ENCODE measurements around the gene ACTL7A.
"Not testable (repeated sequence)": the region's sequence is repeated elsewhere in the genome, so short reads cannot be mapped to it uniquely, and the experiment has no call there.

ACTL7A gene

GRCh38 chr9:108844856-108845255 lies 17.2 kb upstream of the ACTL7A start:
- Histone ChIP-seq H2AFZ (ENCODE audit: low read depth, low read length) (no peak overlapping the region), H3K27me3 (ENCODE audit: insufficient read depth, low read length, poor library complexity) (peaks cover 4% of the 10 kb centered on the region), H3K79me2 (ENCODE audit: insufficient read depth, low read length) (no peaks in the 10 kb centered on the region), H3K4me2 (ENCODE audit: insufficient read depth, low read length) (no peak overlapping the region), H3K27ac (ENCODE audit: low read length) (no peak overlapping the region), H3K9me3 (ENCODE audit: insufficient read depth, low read length, severe bottlenecking) (no peaks in the 10 kb centered on the region), H3K4me1 (ENCODE audit: insufficient read depth, low read length) (no peaks in the 10 kb centered on the region), H3K9ac (ENCODE audit: low read depth, low read length) (no peak overlapping the region), H3K36me3 (ENCODE audit: insufficient read depth, low read length) (no peaks in the 10 kb centered on the region), H3K4me3 (ENCODE audit: low read depth in 1 of 2, low read length in 2 of 2) (no peak overlapping the region), H4K20me1 (ENCODE audit: insufficient read depth, low read length) (no peaks in the 10 kb centered on the region)
- no peak for DNase-seq
- TF ChIP-seq EZH2 (IDR thresholded peaks at IDR 0.05; ENCODE audit: borderline replicate concordance, low read depth, low read length, severe bottlenecking) = no peak
- no peak for TF ChIP-seq CTCF (IDR thresholded peaks at IDR 0.05; ENCODE audit: borderline replicate concordance, extremely low read depth, low read length, poor library complexity, severe bottlenecking)
- no peak for ATAC-seq (ENCODE audit: insufficient read depth, low read depth)

DNA sequence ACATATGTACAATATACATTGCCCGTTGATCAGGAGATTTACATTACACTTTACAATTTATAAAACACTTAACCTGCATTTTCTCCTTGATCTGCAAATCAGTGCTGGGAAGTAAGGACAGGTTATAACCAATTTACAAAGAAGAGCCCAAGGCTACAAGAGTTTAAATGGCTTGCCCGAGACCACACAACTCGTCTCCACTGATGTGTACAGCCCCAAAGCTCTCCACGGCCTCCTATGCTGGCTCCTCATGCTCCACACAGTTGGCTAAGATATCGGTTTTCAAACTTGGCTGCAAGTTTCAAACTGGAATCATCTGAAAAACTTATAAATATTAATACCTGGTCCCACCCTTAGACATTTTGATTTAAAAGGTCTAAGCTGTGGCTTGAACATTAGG lies 16.6 kb upstream of the ACTL7A start:
- H3K4me3 ChIP-seq (ENCODE audit: low read depth in 1 of 2, low read length in 2 of 2) = no peak overlapping the region
- no peaks in the 10 kb centered on the region for H3K9me3 ChIP-seq (ENCODE audit: insufficient read depth, low read length, severe bottlenecking)
- H3K79me2 ChIP-seq (ENCODE audit: insufficient read depth, low read length) = no peaks in the 10 kb centered on the region
- H3K4me1 ChIP-seq (ENCODE audit: insufficient read depth, low read length) = no peaks in the 10 kb centered on the region
- no peak overlapping the region for H3K27ac ChIP-seq (ENCODE audit: low read length)
- peaks cover 4% of the 10 kb centered on the region for H3K27me3 ChIP-seq (ENCODE audit: insufficient read depth, low read length, poor library complexity)
- DNase-seq = no peak
- no peaks in the 10 kb centered on the region for H4K20me1 ChIP-seq (ENCODE audit: insufficient read depth, low read length)
- TF ChIP-seq EZH2 (IDR thresholded peaks at IDR 0.05; ENCODE audit: borderline replicate concordance, low read depth, low read length, severe bottlenecking) (no peak), CTCF (IDR thresholded peaks at IDR 0.05; ENCODE audit: borderline replicate concordance, extremely low read depth, low read length, poor library complexity, severe bottlenecking) (no peak)
- H3K36me3 ChIP-seq (ENCODE audit: insufficient read depth, low read length) = no peaks in the 10 kb centered on the region
- no peak overlapping the region for H2AFZ ChIP-seq (ENCODE audit: low read depth, low read length)
- ATAC-seq (ENCODE audit: insufficient read depth, low read depth) = no peak
- H3K9ac ChIP-seq (ENCODE audit: low read depth, low read length) = no peak overlapping the region
- no peak overlapping the region for H3K4me2 ChIP-seq (ENCODE audit: insufficient read depth, low read length)

- Histone ChIP-seq H3K4me3 (ENCODE audit: low read depth in 1 of 2, low read length in 2 of 2) (no peak overlapping the region), H3K4me1 (ENCODE audit: insufficient read depth, low read length) (no peaks in the 10 kb centered on the region), H3K36me3 (ENCODE audit: insufficient read depth, low read length) (no peaks in the 10 kb centered on the region), H2AFZ (ENCODE audit: low read depth, low read length) (no peak overlapping the region), H4K20me1 (ENCODE audit: insufficient read depth, low read length) (no peaks in the 10 kb centered on the region), H3K27me3 (ENCODE audit: insufficient read depth, low read length, poor library complexity) (peaks cover 4% of the 10 kb centered on the region), H3K27ac (ENCODE audit: low read length) (no peak overlapping the region), H3K79me2 (ENCODE audit: insufficient read depth, low read length) (no peaks in the 10 kb centered on the region), H3K4me2 (ENCODE audit: insufficient read depth, low read length) (no peak overlapping the region), H3K9ac (ENCODE audit: low read depth, low read length) (no peak overlapping the region), H3K9me3 (ENCODE audit: insufficient read depth, low read length, severe bottlenecking) (no peaks in the 10 kb centered on the region)
- ATAC-seq (ENCODE audit: insufficient read depth, low read depth) (no peak), DNase-seq (no peak)
- no peak for TF ChIP-seq CTCF (IDR thresholded peaks at IDR 0.05; ENCODE audit: borderline replicate concordance, extremely low read depth, low read length, poor library complexity, severe bottlenecking)
- no peak for TF ChIP-seq EZH2 (IDR thresholded peaks at IDR 0.05; ENCODE audit: borderline replicate concordance, low read depth, low read length, severe bottlenecking)
Measured at GRCh38 chr9:108845947-108846346, 16.1 kb upstream of the ACTL7A start.

DNA sequence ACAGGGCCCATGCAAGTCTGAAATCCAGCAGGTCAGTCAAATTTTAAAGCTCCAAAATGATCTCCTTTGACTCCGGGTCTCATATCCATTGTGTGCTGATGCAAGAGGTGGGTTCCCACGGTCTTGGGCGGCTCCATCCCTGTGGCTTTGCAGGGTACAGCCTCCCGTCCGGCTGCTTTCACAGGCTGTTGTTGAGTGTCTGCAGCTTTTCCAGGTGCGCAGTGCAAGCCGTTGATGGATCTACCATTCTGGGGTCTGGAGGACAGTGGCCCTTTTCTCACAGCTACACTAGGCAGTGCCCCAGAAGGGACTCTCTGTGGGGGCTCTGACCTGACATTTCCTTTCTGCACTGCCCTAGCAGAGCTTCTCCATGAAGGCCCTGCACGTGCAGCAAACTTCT lies 13.8 kb upstream of the ACTL7A start:
- H3K9ac ChIP-seq (ENCODE audit: low read depth, low read length); H3K4me1 ChIP-seq (ENCODE audit: insufficient read depth, low read length); H2AFZ ChIP-seq (ENCODE audit: low read depth, low read length); ATAC-seq (ENCODE audit: insufficient read depth, low read depth); H4K20me1 ChIP-seq (ENCODE audit: insufficient read depth, low read length); H3K4me3 ChIP-seq (ENCODE audit: low read depth in 1 of 2, low read length in 2 of 2); H3K27me3 ChIP-seq (ENCODE audit: insufficient read depth, low read length, poor library complexity); H3K27ac ChIP-seq (ENCODE audit: low read length); H3K9me3 ChIP-seq (ENCODE audit: insufficient read depth, low read length, severe bottlenecking); H3K36me3 ChIP-seq (ENCODE audit: insufficient read depth, low read length); H3K4me2 ChIP-seq (ENCODE audit: insufficient read depth, low read length); H3K79me2 ChIP-seq (ENCODE audit: insufficient read depth, low read length); DNase-seq: not testable (repeated sequence)
